ENCODE data around the gene POLA1.
"Not testable (repeated sequence)": the region's sequence is repeated elsewhere in the genome, so short reads cannot be mapped to it uniquely, and the experiment has no call there.

Gene POLA1

DNA sequence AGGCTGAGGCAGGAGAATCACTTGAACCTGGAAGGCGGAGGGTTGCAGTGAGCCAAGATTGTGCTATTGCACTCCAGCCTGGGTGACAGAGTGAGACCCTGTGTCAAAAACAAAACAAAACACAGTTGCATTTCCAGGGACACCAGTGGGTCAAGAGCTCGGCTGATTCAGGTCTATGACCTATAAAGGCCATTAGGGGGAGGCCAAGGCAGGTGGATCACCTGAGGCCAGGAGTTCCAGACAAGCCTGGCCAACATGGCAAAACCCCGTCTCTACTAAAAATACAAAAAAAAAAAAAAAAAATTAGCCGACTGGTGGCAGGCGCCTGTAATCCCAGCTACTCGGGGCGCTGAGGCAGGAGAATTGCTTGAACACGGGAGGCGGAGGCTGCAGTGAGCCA, 38.0 kb upstream of the POLA1 start:
- H3K27ac ChIP-seq (ENCODE audit: insufficient read depth in 1 of 2, low read depth in 1 of 2, low read length in 2 of 2, poor library complexity in 1 of 2, severe bottlenecking in 2 of 2); DNase-seq; H3K4me3 ChIP-seq (ENCODE audit: control insufficient read depth in 1 of 7, extremely low read depth in 1 of 7, insufficient read depth in 4 of 7, low read depth in 2 of 7, low read length in 6 of 7); H3K27me3 ChIP-seq (replicated peaks in 2 of 5; ENCODE audit: control insufficient read depth in 4 of 5, insufficient read depth in 5 of 5, low read length in 4 of 5); H3K4me1 ChIP-seq (ENCODE audit: control extremely low read depth in 1 of 4, control insufficient read depth in 4 of 4, insufficient read depth in 4 of 4, low read length in 3 of 4); H3K9me3 ChIP-seq (ENCODE audit: control extremely low read depth in 1 of 5, control insufficient read depth in 4 of 5, insufficient read depth in 2 of 5, low read depth in 1 of 5, low read length in 4 of 5); H3K36me3 ChIP-seq (ENCODE audit: control insufficient read depth in 4 of 4, insufficient read depth in 4 of 4, low read length in 3 of 4); POLR2A ChIA-PET; CTCF ChIA-PET: not testable (repeated sequence)
- 64% methylated on average over 6 of the region's 9 CpGs for WGBS (ENCODE audit: insufficient coverage)

DNA sequence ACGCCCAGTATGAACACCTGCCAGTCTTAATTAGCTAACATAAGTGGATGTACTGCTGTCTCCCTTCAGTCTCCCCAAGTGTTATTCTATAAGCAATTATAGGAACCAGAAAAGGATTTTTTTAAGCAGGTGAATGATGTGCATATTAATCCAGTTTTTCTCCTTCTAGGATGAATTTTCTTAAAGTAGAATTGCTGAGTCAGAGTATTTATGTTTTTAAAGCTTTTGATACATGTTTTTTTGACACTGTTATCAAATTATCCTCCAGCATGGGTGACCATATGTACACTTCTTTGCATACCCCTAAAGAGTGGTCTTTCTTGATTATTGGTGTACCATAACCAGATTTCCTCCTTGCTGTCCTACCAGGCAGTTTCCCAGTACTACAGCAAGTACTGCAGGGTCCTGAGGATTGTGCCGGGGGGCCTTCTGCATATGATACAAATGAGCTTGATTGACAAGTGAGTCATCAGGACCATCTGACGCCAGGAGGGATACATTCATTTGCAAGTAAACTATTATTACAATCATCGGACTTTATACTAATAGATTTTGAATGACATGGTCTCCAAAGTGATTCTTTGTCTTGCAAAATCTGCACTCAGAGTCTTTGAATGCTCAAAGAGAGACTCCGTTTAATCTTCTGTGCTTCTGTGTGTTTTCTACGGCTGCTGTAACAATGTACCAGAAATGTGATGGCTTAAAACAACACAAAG, 35.9 kb upstream of the POLA1 start:
- ChIA-PET CTCF (no interaction called here), POLR2A (no interaction called here)
- no peaks in the 10 kb centered on the region for H3K9me3 ChIP-seq (ENCODE audit: control extremely low read depth in 1 of 5, control insufficient read depth in 4 of 5, insufficient read depth in 2 of 5, low read depth in 1 of 5, low read length in 4 of 5)
- DNase-seq, result no peak
- WGBS (ENCODE audit: insufficient coverage), result 71% methylated on average over 3 of the region's 6 CpGs
- no peaks in the 10 kb centered on the region for H3K36me3 ChIP-seq (ENCODE audit: control insufficient read depth in 4 of 4, insufficient read depth in 4 of 4, low read length in 3 of 4)
- no peak overlapping the region for H3K27ac ChIP-seq (ENCODE audit: insufficient read depth in 1 of 2, low read depth in 1 of 2, low read length in 2 of 2, poor library complexity in 1 of 2, severe bottlenecking in 2 of 2)
- H3K4me1 ChIP-seq (ENCODE audit: control extremely low read depth in 1 of 4, control insufficient read depth in 4 of 4, insufficient read depth in 4 of 4, low read length in 3 of 4), result no peaks in the 10 kb centered on the region
- no peak overlapping the region for H3K4me3 ChIP-seq (ENCODE audit: control insufficient read depth in 1 of 7, extremely low read depth in 1 of 7, insufficient read depth in 4 of 7, low read depth in 2 of 7, low read length in 6 of 7)
- no peaks in the 10 kb centered on the region for H3K27me3 ChIP-seq (replicated peaks in 2 of 5; ENCODE audit: control insufficient read depth in 4 of 5, insufficient read depth in 5 of 5, low read length in 4 of 5)

- ChIA-PET CTCF (no interaction called here), POLR2A (no interaction called here)
- Histone ChIP-seq H3K27me3 (replicated peaks in 2 of 5; ENCODE audit: control insufficient read depth in 4 of 5, insufficient read depth in 5 of 5, low read length in 4 of 5) (no peaks in the 10 kb centered on the region), H3K36me3 (ENCODE audit: control insufficient read depth in 4 of 4, insufficient read depth in 4 of 4, low read length in 3 of 4) (no peaks in the 10 kb centered on the region), H3K4me3 (ENCODE audit: control insufficient read depth in 1 of 7, extremely low read depth in 1 of 7, insufficient read depth in 4 of 7, low read depth in 2 of 7, low read length in 6 of 7) (no peak overlapping the region), H3K9me3 (ENCODE audit: control extremely low read depth in 1 of 5, control insufficient read depth in 4 of 5, insufficient read depth in 2 of 5, low read depth in 1 of 5, low read length in 4 of 5) (no peaks in the 10 kb centered on the region), H3K4me1 (ENCODE audit: control extremely low read depth in 1 of 4, control insufficient read depth in 4 of 4, insufficient read depth in 4 of 4, low read length in 3 of 4) (no peaks in the 10 kb centered on the region), H3K27ac (ENCODE audit: insufficient read depth in 1 of 2, low read depth in 1 of 2, low read length in 2 of 2, poor library complexity in 1 of 2, severe bottlenecking in 2 of 2) (no peak overlapping the region)
- DNase-seq, result no peak
These were observed 35.3 kb upstream of the POLA1 start for GRCh38 chrX:24658421-24658820.

GRCh38 chrX:24659106-24659505, 34.6 kb upstream of the POLA1 start:
- Histone ChIP-seq H3K4me1 (ENCODE audit: control extremely low read depth in 1 of 4, control insufficient read depth in 4 of 4, insufficient read depth in 4 of 4, low read length in 3 of 4) (no peaks in the 10 kb centered on the region), H3K9me3 (ENCODE audit: control extremely low read depth in 1 of 5, control insufficient read depth in 4 of 5, insufficient read depth in 2 of 5, low read depth in 1 of 5, low read length in 4 of 5) (no peaks in the 10 kb centered on the region), H3K36me3 (ENCODE audit: control insufficient read depth in 4 of 4, insufficient read depth in 4 of 4, low read length in 3 of 4) (no peaks in the 10 kb centered on the region), H3K4me3 (ENCODE audit: control insufficient read depth in 1 of 7, extremely low read depth in 1 of 7, insufficient read depth in 4 of 7, low read depth in 2 of 7, low read length in 6 of 7) (no peak overlapping the region), H3K27ac (ENCODE audit: insufficient read depth in 1 of 2, low read depth in 1 of 2, low read length in 2 of 2, poor library complexity in 1 of 2, severe bottlenecking in 2 of 2) (no peak overlapping the region), H3K27me3 (replicated peaks in 2 of 5; ENCODE audit: control insufficient read depth in 4 of 5, insufficient read depth in 5 of 5, low read length in 4 of 5) (no peaks in the 10 kb centered on the region)
- DNase-seq, result no peak
- ChIA-PET CTCF (no interaction called here), POLR2A (no interaction called here)
- no CpG with 5 or more reads among the region's 1 CpG for WGBS (ENCODE audit: insufficient coverage)

DNA sequence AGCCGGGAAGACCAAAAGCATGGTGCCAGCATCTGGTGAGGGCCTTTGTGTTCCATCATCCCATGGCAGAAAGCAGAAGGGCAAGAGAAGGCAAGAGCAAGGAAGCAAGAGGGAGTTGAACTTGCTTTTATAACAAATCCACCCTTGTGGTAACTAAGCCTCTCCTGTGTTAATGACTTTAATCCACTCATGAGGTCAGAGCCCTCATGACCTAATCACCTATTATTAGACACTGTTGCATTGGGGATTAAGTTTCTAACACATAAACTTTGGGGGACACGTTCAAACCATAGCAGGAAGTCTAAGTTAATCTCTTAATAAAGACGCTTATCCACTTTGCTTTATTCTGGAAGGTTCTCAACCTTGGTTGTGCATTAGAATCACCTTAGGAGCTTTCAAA, 34.1 kb upstream of the POLA1 start:
- no peak for DNase-seq

DNA sequence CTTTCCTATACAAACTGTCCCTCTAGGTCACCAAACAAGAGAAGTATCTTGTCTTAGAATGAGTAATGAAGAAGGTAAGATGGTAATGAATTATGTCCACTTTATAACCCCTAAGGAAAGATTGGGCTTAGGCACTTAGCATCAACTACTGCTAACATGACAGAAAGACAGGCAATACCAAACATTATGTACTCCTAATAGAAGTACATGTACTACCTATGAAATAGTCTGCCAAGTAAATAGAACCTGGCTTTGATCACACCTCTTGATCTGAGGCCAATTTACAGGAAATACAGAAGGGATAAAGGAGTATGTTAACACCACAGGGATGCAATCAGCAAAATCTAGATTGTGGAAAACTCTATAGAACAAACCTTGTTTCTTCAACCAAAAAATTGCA, 32.4 kb upstream of the POLA1 start:
- DNase-seq, result no peak
- Histone ChIP-seq H3K36me3 (ENCODE audit: control insufficient read depth in 4 of 4, insufficient read depth in 4 of 4, low read length in 3 of 4) (no peaks in the 10 kb centered on the region), H3K27ac (ENCODE audit: insufficient read depth in 1 of 2, low read depth in 1 of 2, low read length in 2 of 2, poor library complexity in 1 of 2, severe bottlenecking in 2 of 2) (no peak overlapping the region), H3K9me3 (ENCODE audit: control extremely low read depth in 1 of 5, control insufficient read depth in 4 of 5, insufficient read depth in 2 of 5, low read depth in 1 of 5, low read length in 4 of 5) (no peaks in the 10 kb centered on the region), H3K4me1 (ENCODE audit: control extremely low read depth in 1 of 4, control insufficient read depth in 4 of 4, insufficient read depth in 4 of 4, low read length in 3 of 4) (no peaks in the 10 kb centered on the region), H3K4me3 (ENCODE audit: control insufficient read depth in 1 of 7, extremely low read depth in 1 of 7, insufficient read depth in 4 of 7, low read depth in 2 of 7, low read length in 6 of 7) (no peak overlapping the region), H3K27me3 (replicated peaks in 2 of 5; ENCODE audit: control insufficient read depth in 4 of 5, insufficient read depth in 5 of 5, low read length in 4 of 5) (no peaks in the 10 kb centered on the region)
- CTCF ChIA-PET, result no interaction called here
- POLR2A ChIA-PET, result no interaction called here

More for the DNA sequence above, 34.1 kb upstream of the POLA1 start:
- Histone ChIP-seq H3K36me3 (ENCODE audit: control insufficient read depth in 4 of 4, insufficient read depth in 4 of 4, low read length in 3 of 4) (no peaks in the 10 kb centered on the region), H3K27ac (ENCODE audit: insufficient read depth in 1 of 2, low read depth in 1 of 2, low read length in 2 of 2, poor library complexity in 1 of 2, severe bottlenecking in 2 of 2) (no peak overlapping the region), H3K9me3 (ENCODE audit: control extremely low read depth in 1 of 5, control insufficient read depth in 4 of 5, insufficient read depth in 2 of 5, low read depth in 1 of 5, low read length in 4 of 5) (no peaks in the 10 kb centered on the region), H3K4me1 (ENCODE audit: control extremely low read depth in 1 of 4, control insufficient read depth in 4 of 4, insufficient read depth in 4 of 4, low read length in 3 of 4) (no peaks in the 10 kb centered on the region), H3K27me3 (replicated peaks in 2 of 5; ENCODE audit: control insufficient read depth in 4 of 5, insufficient read depth in 5 of 5, low read length in 4 of 5) (no peaks in the 10 kb centered on the region), H3K4me3 (ENCODE audit: control insufficient read depth in 1 of 7, extremely low read depth in 1 of 7, insufficient read depth in 4 of 7, low read depth in 2 of 7, low read length in 6 of 7) (no peak overlapping the region)
- 82% methylated on average over 3 of the region's 3 CpGs for WGBS (ENCODE audit: insufficient coverage)
- ChIA-PET POLR2A (no interaction called here), CTCF (no interaction called here)

GRCh38 chrX:24662352-24662751, 31.4 kb upstream of the POLA1 start:
- ChIA-PET CTCF (no interaction called here), POLR2A (no interaction called here)
- 92% methylated on average over 4 of the region's 4 CpGs for WGBS (ENCODE audit: insufficient coverage)
- no peak for DNase-seq
- Histone ChIP-seq H3K9me3 (ENCODE audit: control extremely low read depth in 1 of 5, control insufficient read depth in 4 of 5, insufficient read depth in 2 of 5, low read depth in 1 of 5, low read length in 4 of 5) (no peaks in the 10 kb centered on the region), H3K4me3 (ENCODE audit: control insufficient read depth in 1 of 7, extremely low read depth in 1 of 7, insufficient read depth in 4 of 7, low read depth in 2 of 7, low read length in 6 of 7) (no peak overlapping the region), H3K4me1 (ENCODE audit: control extremely low read depth in 1 of 4, control insufficient read depth in 4 of 4, insufficient read depth in 4 of 4, low read length in 3 of 4) (no peaks in the 10 kb centered on the region), H3K27ac (ENCODE audit: insufficient read depth in 1 of 2, low read depth in 1 of 2, low read length in 2 of 2, poor library complexity in 1 of 2, severe bottlenecking in 2 of 2) (no peak overlapping the region), H3K36me3 (ENCODE audit: control insufficient read depth in 4 of 4, insufficient read depth in 4 of 4, low read length in 3 of 4) (no peaks in the 10 kb centered on the region), H3K27me3 (replicated peaks in 2 of 5; ENCODE audit: control insufficient read depth in 4 of 5, insufficient read depth in 5 of 5, low read length in 4 of 5) (peaks cover 0 to 2% (median 0%) of the 10 kb centered on the region in 5 experiments)

All from common myeloid progenitor, CD34-positive (primary cell).